ENCODE measurements around the gene HSDL2. TPM values are rescaled to one million over a fixed set of nuclear protein-coding genes. Genes with fewer than 3 reads are reported as not detected.

HSDL2 gene
- total and polyA plus RNA-seq, 5 donors from 2014 or later, result 15.3 to 30.4 (median 19.7) TPM

GRCh38 chr9:112520069-112520468 is 140.2 kb downstream of the HSDL2 start:
- H3K27me3 ChIP-seq (ENCODE audit: control insufficient read depth, insufficient read depth, low read length), result no peaks in the 10 kb centered on the region
- H3K36me3 Mint-ChIP-seq, result no peaks in the 10 kb centered on the region
- H3K27ac ChIP-seq (ENCODE audit: insufficient read depth, low read length, poor library complexity, severe bottlenecking), result no peak overlapping the region
- H3K27ac Mint-ChIP-seq, result no peak overlapping the region
- H3K4me3 ChIP-seq (ENCODE audit: low read depth, low read length), result no peak overlapping the region
- no peaks in the 10 kb centered on the region for H3K4me1 ChIP-seq (ENCODE audit: control insufficient read depth, insufficient read depth, low read length, poor library complexity, severe bottlenecking)
- no peak for ATAC-seq (ENCODE audit: low read depth in 2 of 2)
- H3K9me3 ChIP-seq (ENCODE audit: control insufficient read depth in 2 of 2, low read length in 2 of 2), result no peaks in the 10 kb centered on the region
- peaks cover 0 to 5% (median 0%) of the 10 kb centered on the region in 4 donors for H3K4me1 Mint-ChIP-seq
- no peak for DNase-seq
- H3K36me3 ChIP-seq (ENCODE audit: control insufficient read depth, insufficient read depth, low read length), result no peaks in the 10 kb centered on the region
- H3K9me3 Mint-ChIP-seq, result no peaks in the 10 kb centered on the region
- no peaks in the 10 kb centered on the region for H3K27me3 Mint-ChIP-seq
- H3K4me3 Mint-ChIP-seq, result no peak overlapping the region

GRCh38 chr9:112520656-112521055 is 140.7 kb downstream of the HSDL2 start:
- Mint-ChIP-seq H3K4me1 (peaks cover 0 to 5% (median 0%) of the 10 kb centered on the region in 4 donors), H3K36me3 (no peaks in the 10 kb centered on the region), H3K27ac (no peak overlapping the region), H3K27me3 (no peaks in the 10 kb centered on the region), H3K9me3 (no peaks in the 10 kb centered on the region), H3K4me3 (no peak overlapping the region)
- Histone ChIP-seq H3K4me3 (ENCODE audit: low read depth, low read length) (no peak overlapping the region), H3K27ac (ENCODE audit: insufficient read depth, low read length, poor library complexity, severe bottlenecking) (no peak overlapping the region), H3K4me1 (ENCODE audit: control insufficient read depth, insufficient read depth, low read length, poor library complexity, severe bottlenecking) (no peaks in the 10 kb centered on the region), H3K36me3 (ENCODE audit: control insufficient read depth, insufficient read depth, low read length) (no peaks in the 10 kb centered on the region), H3K27me3 (ENCODE audit: control insufficient read depth, insufficient read depth, low read length) (no peaks in the 10 kb centered on the region), H3K9me3 (ENCODE audit: control insufficient read depth in 2 of 2, low read length in 2 of 2) (no peaks in the 10 kb centered on the region)
- ATAC-seq (ENCODE audit: low read depth in 2 of 2) (no peak), DNase-seq (no peak)

Other genes starting within 250 kb of the HSDL2 start
- gene SUSD1, start 204.8 kb upstream of the HSDL2 start, total RNA-seq, result 9.7 TPM
- gene SUSD1, start 204.8 kb upstream of the HSDL2 start, polyA plus RNA-seq, result 1 to 10 TPM; 3.2 to 7.7 (median 5.8) TPM
- 144 TPM for gene PTBP3, start 46.5 kb upstream of the HSDL2 start, total RNA-seq
- 10 to 100 TPM; 49.5 to 56.8 (median 52.8) TPM for gene PTBP3, start 46.5 kb upstream of the HSDL2 start, polyA plus RNA-seq
- gene KIAA1958, start 106.7 kb downstream of the HSDL2 start, total RNA-seq, result 3.1 TPM
- 1 to 10 TPM in 2 of 4 donors, under 1 TPM in 2; 0.41 to 1.3 (median 1.1) TPM for gene KIAA1958, start 106.7 kb downstream of the HSDL2 start, polyA plus RNA-seq

Measured in CD4-positive, CD25-positive, alpha-beta regulatory T cell (primary cell).